EL (cell line): Measurements from ENCODE around the gene ADGRD1.
A peak's percentile ranks its signal among the peaks of the same experiment; 100 is the strongest.
"Not testable (repeated sequence)": the region's sequence is repeated elsewhere in the genome, so short reads cannot be mapped to it uniquely, and the experiment has no call there.

ENCODE experiments used
- DNase-seq: peaks from one replicate; pipeline ENCODE4 v3.0.0-alpha.2; 2016

The ADGRD1 gene

DNA sequence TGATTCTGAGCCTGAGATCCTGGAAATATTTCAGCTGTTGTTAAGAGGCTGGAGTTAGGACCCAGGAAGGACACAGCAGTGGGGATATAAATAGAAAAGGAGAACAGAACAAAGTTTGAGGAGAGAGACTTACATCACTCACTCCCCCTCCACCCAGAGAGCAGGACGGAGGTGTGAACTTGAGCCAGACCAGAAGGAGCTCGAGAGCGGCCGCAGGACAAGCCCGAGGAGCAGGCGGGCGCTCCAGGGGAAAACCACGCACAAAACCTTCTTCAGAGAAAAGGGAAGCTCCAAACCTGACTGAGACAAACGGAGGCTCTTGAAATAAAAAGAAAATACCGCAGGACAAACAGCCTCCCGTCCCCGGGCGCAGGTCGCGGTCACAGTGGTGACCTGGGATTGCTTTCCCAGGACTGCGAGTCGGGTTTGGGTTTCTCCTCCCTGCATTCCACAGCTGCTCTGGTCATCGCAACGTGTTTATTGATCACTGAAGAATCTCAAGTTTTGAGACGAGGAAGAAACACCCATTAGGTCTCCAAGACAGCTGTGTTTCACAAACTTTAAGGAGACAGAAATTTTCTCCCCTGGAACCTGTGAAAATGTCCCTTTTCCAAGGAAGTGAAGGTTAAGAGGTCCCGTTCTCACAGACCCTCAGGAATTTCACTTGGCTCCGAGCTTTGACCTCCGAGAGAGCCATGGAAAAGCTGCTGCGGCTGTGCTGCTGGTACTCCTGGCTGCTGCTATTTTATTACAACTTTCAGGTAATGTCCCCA is at the start of gene ADGRD1:
ADGRD1 (plus strand) TSS at position 137 of the 773 bp plus-strand sequence; CDS start at position 696, 559 bp downstream.
- peak; percentile 19 for DNase-seq

- no peak for DNase-seq
These were observed 49.6 kb upstream of the ADGRD1 start for GRCh38 chr12:130904064-130904463.

GRCh38 chr12:130904936-130905455 is 48.7 kb upstream of the ADGRD1 start:
- DNase-seq, result not testable (repeated sequence)

DNA sequence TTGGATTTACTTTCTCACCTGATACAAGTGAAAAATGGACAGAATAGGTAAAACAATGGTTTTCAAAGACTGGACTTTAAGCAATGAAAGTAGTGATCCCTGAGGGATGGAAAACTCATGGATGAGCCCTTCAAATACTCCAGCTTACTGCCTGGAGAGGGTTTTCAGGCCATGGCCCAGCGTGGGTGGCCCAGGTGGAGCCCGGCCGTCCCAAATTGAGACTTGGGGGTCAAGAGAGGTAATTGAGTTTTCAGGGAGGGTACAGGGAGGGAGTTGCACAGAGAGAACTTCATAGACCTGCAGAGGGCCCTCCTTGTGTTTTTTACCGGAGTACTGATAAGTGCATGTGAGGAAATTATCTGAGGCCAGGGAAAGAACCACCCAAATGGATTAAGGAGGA is 44.6 kb upstream of the ADGRD1 start:
- no peak for DNase-seq

- DNase-seq, result no peak
These were observed 42.5 kb upstream of the ADGRD1 start for GRCh38 chr12:130911193-130911592.

DNA sequence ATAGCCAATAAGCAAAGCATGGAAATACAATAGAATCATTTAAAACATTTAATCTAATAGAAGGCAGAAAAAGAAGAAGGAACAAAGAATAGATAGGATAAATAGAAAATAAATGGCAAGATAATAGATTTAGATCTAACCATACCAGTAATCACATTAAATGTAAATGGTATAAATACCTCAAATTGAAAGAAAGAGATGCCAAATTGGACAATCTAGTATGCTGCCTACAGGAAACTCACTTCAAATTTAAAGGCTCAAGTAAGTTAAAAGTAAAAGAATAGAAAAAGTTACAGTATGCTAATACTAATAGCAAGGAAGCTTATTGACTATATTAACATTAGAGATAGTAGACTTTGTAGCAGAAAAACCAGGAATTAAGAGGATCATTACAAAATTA is 41.8 kb upstream of the ADGRD1 start:
- DNase-seq, result no peak

GRCh38 chr12:130916241-130916911 is 37.3 kb upstream of the ADGRD1 start:
- DNase-seq, result peak; percentile 59

- no peak for DNase-seq
These were observed 36.1 kb upstream of the ADGRD1 start for GRCh38 chr12:130917607-130918006.

DNA sequence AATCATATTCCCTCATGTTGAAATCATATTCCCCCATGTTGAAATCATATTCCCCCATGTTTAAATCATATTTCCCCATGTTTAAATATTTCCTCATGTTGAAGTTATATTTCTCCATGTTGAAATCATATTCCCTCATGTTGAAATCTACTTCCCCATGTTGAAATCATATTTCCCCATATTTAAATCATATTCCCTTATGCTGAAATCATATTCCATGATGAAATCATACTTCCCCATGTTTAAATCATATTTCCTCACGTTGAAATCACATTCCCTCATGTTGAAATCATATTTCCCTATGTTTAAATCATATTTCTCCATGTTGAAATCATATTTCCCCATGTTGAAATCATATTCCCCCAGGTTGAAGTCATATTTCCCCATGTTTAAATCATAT is 34.6 kb upstream of the ADGRD1 start:
- no peak for DNase-seq

GRCh38 chr12:130920119-130920703 is 33.5 kb upstream of the ADGRD1 start:
- DNase-seq, result no peak

DNA sequence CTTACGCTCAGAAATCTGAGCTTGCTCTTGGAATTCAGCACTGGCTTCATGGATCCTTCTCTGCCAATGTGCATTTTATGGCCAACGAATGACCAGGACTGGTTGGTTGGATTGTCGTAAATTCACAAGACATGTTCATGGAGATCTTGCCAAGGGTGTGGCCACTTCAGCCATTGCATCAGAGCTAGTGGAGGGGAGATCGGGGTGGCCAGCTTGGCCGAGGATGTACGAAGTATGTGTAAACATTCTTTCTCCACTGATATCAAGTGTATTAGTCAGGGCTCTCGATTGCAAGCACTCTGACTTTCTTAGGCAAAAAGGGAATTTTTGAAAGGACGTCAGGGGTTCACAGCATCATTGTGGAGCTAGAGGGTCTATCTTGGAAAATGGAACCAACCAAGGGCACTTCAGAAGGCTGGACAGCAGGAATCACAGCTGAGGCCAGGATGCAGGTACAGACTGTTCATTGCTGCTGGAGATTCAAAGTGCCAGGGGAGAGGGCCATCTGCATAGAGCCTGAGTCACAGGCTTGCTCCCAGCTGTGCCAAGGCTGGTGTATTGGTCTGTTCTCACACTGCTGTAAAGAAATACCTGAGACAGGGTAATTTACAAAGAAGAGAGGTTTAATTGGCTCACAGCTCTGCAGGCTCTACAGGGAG is 32.9 kb upstream of the ADGRD1 start:
- peak; percentile 67 for DNase-seq

DNA sequence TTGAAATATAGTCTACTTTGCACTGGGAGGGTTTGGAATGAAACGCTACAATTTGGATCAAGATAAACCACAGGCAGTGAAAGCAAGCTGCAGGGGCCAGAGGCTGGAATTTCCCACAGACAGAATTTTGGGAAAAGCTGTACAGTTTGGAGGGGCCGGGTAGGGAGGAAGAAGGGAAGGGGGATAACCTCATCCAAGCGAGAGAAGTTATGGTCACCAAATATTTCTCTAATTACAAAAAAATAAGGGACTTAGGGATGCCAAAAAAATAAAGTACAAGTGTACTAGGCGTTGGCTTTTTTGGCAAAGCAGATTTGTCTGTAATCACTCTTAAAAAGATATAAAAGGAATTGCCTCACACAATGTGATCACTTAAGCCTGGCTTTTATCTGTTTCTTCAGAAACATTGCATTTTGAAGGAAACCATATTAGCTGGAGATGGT is 31.2 kb upstream of the ADGRD1 start:
- DNase-seq, result no peak

GRCh38 chr12:130924966-130925665 is 28.6 kb upstream of the ADGRD1 start:
- DNase-seq, result no peak

- no peak for DNase-seq
These were observed 28.1 kb upstream of the ADGRD1 start for GRCh38 chr12:130925666-130926015.

- no peak for DNase-seq
These were observed 24.3 kb upstream of the ADGRD1 start for GRCh38 chr12:130929363-130929762.

DNA sequence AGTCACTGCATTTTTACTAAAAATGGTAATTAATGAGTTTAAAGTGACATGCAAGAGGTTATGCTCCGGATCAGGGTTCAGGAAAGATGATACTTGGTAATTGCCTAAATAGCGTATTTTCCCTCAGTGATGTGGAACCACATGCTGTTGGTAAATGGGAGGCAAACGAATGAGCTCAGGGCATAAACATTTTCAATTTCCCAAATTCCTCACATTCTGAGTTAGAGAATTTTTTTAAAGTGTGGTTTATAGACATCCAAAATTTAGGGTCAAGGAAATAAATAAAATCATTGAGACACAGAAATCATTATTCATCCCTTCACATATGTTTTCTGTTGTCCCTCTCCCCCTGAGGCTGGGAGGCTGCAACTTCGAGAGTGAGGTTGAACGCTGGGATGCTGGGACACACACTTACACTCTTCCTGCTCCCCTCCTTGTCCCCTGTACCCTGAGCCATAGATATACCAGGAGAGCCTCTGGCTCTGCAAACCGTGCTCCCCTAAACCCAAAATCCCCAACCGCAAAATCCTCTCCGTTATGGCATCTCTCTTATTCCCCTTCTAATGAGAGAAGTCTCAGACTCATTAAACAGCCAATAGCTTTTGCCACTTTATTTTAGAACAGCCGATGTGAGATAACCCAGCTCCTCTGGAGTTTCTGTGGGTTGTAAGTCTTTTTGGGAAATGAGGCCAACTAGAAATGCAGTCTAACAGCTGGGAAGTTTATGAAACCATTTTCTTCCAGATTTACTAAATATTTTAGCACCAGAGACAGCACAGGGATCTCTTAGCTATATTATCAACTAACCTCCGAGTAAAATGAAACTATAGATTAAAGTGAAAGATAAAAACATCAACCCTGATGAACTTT is 21.4 kb upstream of the ADGRD1 start:
- peak; percentile 44 for DNase-seq

GRCh38 chr12:130933269-130933995 is 20.3 kb upstream of the ADGRD1 start:
- DNase-seq, result no peak

GRCh38 chr12:130934753-130935152 is 19.0 kb upstream of the ADGRD1 start:
- no peak for DNase-seq

DNA sequence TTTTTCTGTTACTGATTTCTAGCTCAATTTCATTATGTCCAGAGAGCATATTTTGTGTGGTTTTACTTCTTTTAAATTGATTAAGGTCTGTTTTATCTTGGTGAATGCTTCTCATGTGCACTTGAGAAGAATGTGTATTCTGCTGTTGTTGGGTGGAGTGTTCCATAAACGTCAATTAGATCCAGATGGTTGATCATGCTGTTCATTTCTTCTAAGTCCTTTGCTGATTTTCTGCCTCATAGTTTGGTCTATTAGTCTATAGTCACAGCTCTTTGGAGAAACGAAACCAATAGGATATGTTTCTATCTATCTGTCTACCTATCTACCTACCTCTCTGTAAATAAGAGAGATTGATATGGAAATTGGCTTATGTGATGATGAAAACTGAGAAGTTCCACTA is 17.1 kb upstream of the ADGRD1 start:
- DNase-seq, result no peak

- no peak for DNase-seq
These were observed 16.6 kb upstream of the ADGRD1 start for GRCh38 chr12:130937063-130937462.

DNA sequence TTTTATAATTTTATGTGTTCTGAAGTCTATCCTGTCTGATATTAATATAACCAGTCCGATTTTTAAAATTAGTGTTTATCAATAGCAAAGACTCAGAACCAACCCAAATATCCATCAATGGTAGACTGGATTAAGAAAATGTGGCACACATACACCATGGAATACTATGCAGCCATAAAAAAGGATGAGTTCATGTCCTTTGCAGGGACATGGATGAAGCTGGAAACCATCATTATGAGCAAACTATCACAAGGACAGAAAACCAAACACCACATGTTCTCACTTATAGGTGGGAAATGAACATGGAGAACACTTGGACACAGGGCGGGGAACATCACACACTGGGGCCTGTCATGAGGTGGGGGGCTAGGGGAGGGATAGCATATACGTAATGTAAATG is 16.2 kb upstream of the ADGRD1 start:
- not testable (repeated sequence) for DNase-seq
